Calu3 (cell line): ENCODE results near the gene TTC39A. TPM values are rescaled to one million over a fixed set of nuclear protein-coding genes. Genes with fewer than 3 reads are reported as not detected.
A peak's percentile ranks its signal among the peaks of the same experiment; 100 is the strongest.

Source experiments
- BruUV-seq: library from RNA; stranded (reverse); fragments of 400-500 nt; replicated peaks from 2 replicates; lab custom pipeline; 2021; lab: Mats Ljungman, UMichigan
- CTCF ChIA-PET: fragments of 300-600 bp; sonication (Branson Sonifier 250); formaldehyde crosslinking; loops from one replicate; lab custom pipeline; 2022; ENCODE audit warnings: antibody characterized with exemption; lab: Charles Lee
- DNase-seq: peaks from one replicate; pipeline ENCODE4 v3.0.0; 2022
- H3K27ac Mint-ChIP-seq: one replicate; pipeline ENCODE4 v1.8.0; 2022; ENCODE audit warnings: mixed read lengths; ENCODE audit not compliant: unreplicated experiment
- H3K27me3 Mint-ChIP-seq: one replicate; pipeline ENCODE4 v1.8.0; 2022; ENCODE audit warnings: mixed read lengths; ENCODE audit not compliant: unreplicated experiment
- H3K36me3 Mint-ChIP-seq: one replicate; pipeline ENCODE4 v1.8.0; 2022; ENCODE audit warnings: mild to moderate bottlenecking, moderate library complexity, mixed read lengths; ENCODE audit not compliant: insufficient read depth, unreplicated experiment
- H3K4me1 Mint-ChIP-seq: one replicate; pipeline ENCODE4 v1.8.0; 2022; ENCODE audit warnings: mild to moderate bottlenecking, low read depth, mixed read lengths; ENCODE audit not compliant: unreplicated experiment
- H3K4me3 Mint-ChIP-seq: one replicate; pipeline ENCODE4 v1.8.0; 2022; ENCODE audit warnings: mild to moderate bottlenecking, low read depth, moderate library complexity, mixed read lengths; ENCODE audit not compliant: unreplicated experiment
- H3K9me3 Mint-ChIP-seq: one replicate; pipeline ENCODE4 v1.8.0; 2022; ENCODE audit warnings: low read depth, mixed read lengths; ENCODE audit not compliant: unreplicated experiment
- CTCF ChIP-seq: fragments of 200-600 bp; IDR thresholded peaks from one replicate; pipeline ENCODE4 v1.8.0; 2022; ENCODE audit warnings: antibody characterized with exemption; ENCODE audit not compliant: unreplicated experiment
- intact Hi-C: fragments of 100-400 bp; cut with micrococcal nuclease; formaldehyde crosslinking; loops from one replicate; pipeline ENCODE4 v1.10.0; 2022; ENCODE audit not compliant: unreplicated experiment
- total RNA-seq: library from RNA; stranded (reverse); gene quantifications from 2 replicates; pipeline ENCODE4 v1.2.3, GENCODE V29; 2022

The TTC39A gene
- total RNA-seq, 1 experiment from 2014 or later, result 18.8 TPM

GRCh38 chr1:51306950-51307349 lies 23.4 kb downstream of the TTC39A start:
- H3K27ac Mint-ChIP-seq, result no peak overlapping the region
- H3K4me3 Mint-ChIP-seq, result no peak overlapping the region
- peaks cover 25% of the 10 kb centered on the region for H3K4me1 Mint-ChIP-seq
- H3K36me3 Mint-ChIP-seq, result no peaks in the 10 kb centered on the region
- H3K27me3 Mint-ChIP-seq, result no peaks in the 10 kb centered on the region
- no TSS peak for BruUV-seq
- CTCF ChIA-PET, result interaction anchor here (2.0 kb wide), 1 partner anchor 10 kb away, joined by 11 read pairs; no protein-coding TSS in a partner anchor
- TF ChIP-seq CTCF, result no peak
- H3K9me3 Mint-ChIP-seq, result no peaks in the 10 kb centered on the region
- DNase-seq, result no peak
- intact Hi-C loops, result no loop called here

- peak; percentile 39 for DNase-seq
- Mint-ChIP-seq H3K9me3 (no peaks in the 10 kb centered on the region), H3K4me1 (peaks cover 25% of the 10 kb centered on the region), H3K27me3 (no peaks in the 10 kb centered on the region), H3K4me3 (no peak overlapping the region), H3K36me3 (no peaks in the 10 kb centered on the region), H3K27ac (peak overlapping the region; percentile 50)
- CTCF ChIA-PET, result interaction anchor here (0.9 to 2.0 kb wide), 2 partner anchors 9 to 26 kb away, joined by 3 to 11 read pairs; no protein-coding TSS in a partner anchor
- intact Hi-C loops, result no loop called here
- TF ChIP-seq CTCF, result no peak
- BruUV-seq, result no TSS peak
Measured at GRCh38 chr1:51305371-51305823, 25.0 kb downstream of the TTC39A start.

- H3K36me3 Mint-ChIP-seq, result no peaks in the 10 kb centered on the region
- no peaks in the 10 kb centered on the region for H3K27me3 Mint-ChIP-seq
- no peak for DNase-seq
- intact Hi-C loops, result no loop called here
- CTCF ChIA-PET, result no interaction called here
- peaks cover 25% of the 10 kb centered on the region for H3K4me1 Mint-ChIP-seq
- no peak overlapping the region for H3K27ac Mint-ChIP-seq
- TF ChIP-seq CTCF, result no peak
- no peaks in the 10 kb centered on the region for H3K9me3 Mint-ChIP-seq
- BruUV-seq, result no TSS peak
- no peak overlapping the region for H3K4me3 Mint-ChIP-seq
Measured at GRCh38 chr1:51304360-51304759, 26.0 kb downstream of the TTC39A start.

GRCh38 chr1:51303751-51304251 lies 26.6 kb downstream of the TTC39A start:
- H3K27me3 Mint-ChIP-seq, result no peaks in the 10 kb centered on the region
- TF ChIP-seq CTCF, result no peak
- peaks cover 1% of the 10 kb centered on the region for H3K36me3 Mint-ChIP-seq
- no peak for DNase-seq
- H3K4me3 Mint-ChIP-seq, result no peak overlapping the region
- no TSS peak for BruUV-seq
- H3K9me3 Mint-ChIP-seq, result no peaks in the 10 kb centered on the region
- CTCF ChIA-PET, result interaction anchor here (0.6 kb wide), 1 partner anchor 35 kb away, joined by 4 read pairs; no protein-coding TSS in a partner anchor
- no peak overlapping the region for H3K27ac Mint-ChIP-seq
- intact Hi-C loops, result no loop called here
- peaks cover 25% of the 10 kb centered on the region for H3K4me1 Mint-ChIP-seq
